DND-41 (cell line): ENCODE measurements around the gene LITAFD.

Experiments used
- ATAC-seq: fragments of 200-7000 bp; cut with Tn5 transposase; 3 replicates; pipeline ENCODE4 v1.9.1; 2021; ENCODE audit warnings: low read depth; ENCODE audit not compliant: insufficient read depth
- DNase-seq: peaks from one replicate; pipeline ENCODE4 v3.0.0-alpha.2; 2020
- H2AFZ ChIP-seq: 2 replicates; pipeline ENCODE4 v1.6.0; 2012; ENCODE audit warnings: low read depth, low read length
- H3K27ac ChIP-seq: 2 replicates; pipeline ENCODE4 v1.5.1; 2012; ENCODE audit warnings: low read length, inconsistent platforms
- H3K27me3 ChIP-seq: fragments of 200-600 bp; sonication (generic); 2 replicates; pipeline ENCODE4 v1.6.0; 2012; ENCODE audit warnings: low read length, mild to moderate bottlenecking, inconsistent platforms; ENCODE audit not compliant: insufficient read depth, poor library complexity
- H3K36me3 ChIP-seq: 2 replicates; pipeline ENCODE4 v1.5.1; 2012; ENCODE audit warnings: low read length, inconsistent platforms; ENCODE audit not compliant: insufficient read depth
- H3K4me1 ChIP-seq: 2 replicates; pipeline ENCODE4 v1.5.1; 2012; ENCODE audit warnings: mild to moderate bottlenecking, low read length; ENCODE audit not compliant: insufficient read depth
- H3K4me2 ChIP-seq: 2 replicates; pipeline ENCODE4 v1.6.0; 2012; ENCODE audit warnings: mild to moderate bottlenecking, moderate library complexity, low read length, inconsistent platforms; ENCODE audit not compliant: insufficient read depth
- H3K4me3 ChIP-seq, 2 experiments: fragments of 200-600 bp in 1 of 2; shearing (Covaris generic) in 1 of 2; 2 replicates each; pipeline ENCODE4 v1.5.1; 2012 to 2016; ENCODE audit warnings: inconsistent platforms in 2 of 2, low read length in 2 of 2, mild to moderate bottlenecking in 2 of 2, low read depth in 1 of 2, moderate library complexity in 1 of 2
- H3K79me2 ChIP-seq: 2 replicates; pipeline ENCODE4 v1.6.0; 2012; ENCODE audit warnings: low read length, inconsistent platforms; ENCODE audit not compliant: insufficient read depth
- H3K9ac ChIP-seq: 2 replicates; pipeline ENCODE4 v1.6.0; 2012; ENCODE audit warnings: low read depth, mild to moderate bottlenecking, inconsistent platforms, low read length, moderate library complexity
- H3K9me3 ChIP-seq: 2 replicates; pipeline ENCODE4 v1.5.1; 2012; ENCODE audit warnings: low read length, moderate library complexity, mild to moderate bottlenecking, inconsistent platforms; ENCODE audit not compliant: insufficient read depth, severe bottlenecking
- H4K20me1 ChIP-seq: 2 replicates; pipeline ENCODE4 v1.6.0; 2012; ENCODE audit warnings: low read length; ENCODE audit not compliant: insufficient read depth
- EZH2 ChIP-seq: IDR thresholded peaks from 3 replicates; pipeline ENCODE4 v1.6.1; 2012; ENCODE audit warnings: borderline replicate concordance, low read depth, mild to moderate bottlenecking, moderate library complexity, low read length, inconsistent platforms; ENCODE audit not compliant: severe bottlenecking
- TF ChIP-seq, protein P1 (sequence below): IDR thresholded peaks from 2 replicates; pipeline ENCODE4 v1.5.1; 2012; ENCODE audit warnings: borderline replicate concordance, low read length, moderate library complexity, mild to moderate bottlenecking; ENCODE audit not compliant: poor library complexity, severe bottlenecking; ENCODE audit errors: extremely low read depth

The LITAFD gene

DNA sequence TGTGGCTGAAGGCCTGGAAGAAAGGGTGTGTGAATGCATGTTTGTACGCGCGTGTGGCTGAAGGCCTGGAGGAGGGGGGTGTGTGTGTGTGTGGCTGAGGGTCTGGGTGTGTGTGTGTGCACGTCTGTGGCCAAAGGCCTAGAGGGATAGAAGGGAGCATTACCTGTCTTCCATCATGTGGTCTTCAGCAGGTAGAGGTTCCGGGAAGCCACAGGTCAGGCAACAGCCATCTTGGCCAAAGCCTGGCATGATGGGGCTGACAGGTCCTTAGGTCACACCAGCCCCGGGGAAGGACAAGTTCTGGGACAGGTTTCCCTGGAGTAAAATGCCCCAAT lies 5.2 kb downstream of the LITAFD start:
- Histone ChIP-seq H3K27ac (no peak overlapping the region), H3K9me3 (no peaks in the 10 kb centered on the region), H3K9ac (no peak overlapping the region), H3K36me3 (peaks cover 40% of the 10 kb centered on the region), H3K79me2 (peaks cover 3% of the 10 kb centered on the region; the same call in 1 of the 2 replicates), H3K4me1 (no peaks in the 10 kb centered on the region), H3K4me2 (no peak overlapping the region), H4K20me1 (peaks cover 39% of the 10 kb centered on the region), H3K4me3 (no peak overlapping the region), H2AFZ (no peak overlapping the region), H3K27me3 (no peaks in the 10 kb centered on the region)
- TF ChIP-seq EZH2: no peak
- TF ChIP-seq, protein P1, sequence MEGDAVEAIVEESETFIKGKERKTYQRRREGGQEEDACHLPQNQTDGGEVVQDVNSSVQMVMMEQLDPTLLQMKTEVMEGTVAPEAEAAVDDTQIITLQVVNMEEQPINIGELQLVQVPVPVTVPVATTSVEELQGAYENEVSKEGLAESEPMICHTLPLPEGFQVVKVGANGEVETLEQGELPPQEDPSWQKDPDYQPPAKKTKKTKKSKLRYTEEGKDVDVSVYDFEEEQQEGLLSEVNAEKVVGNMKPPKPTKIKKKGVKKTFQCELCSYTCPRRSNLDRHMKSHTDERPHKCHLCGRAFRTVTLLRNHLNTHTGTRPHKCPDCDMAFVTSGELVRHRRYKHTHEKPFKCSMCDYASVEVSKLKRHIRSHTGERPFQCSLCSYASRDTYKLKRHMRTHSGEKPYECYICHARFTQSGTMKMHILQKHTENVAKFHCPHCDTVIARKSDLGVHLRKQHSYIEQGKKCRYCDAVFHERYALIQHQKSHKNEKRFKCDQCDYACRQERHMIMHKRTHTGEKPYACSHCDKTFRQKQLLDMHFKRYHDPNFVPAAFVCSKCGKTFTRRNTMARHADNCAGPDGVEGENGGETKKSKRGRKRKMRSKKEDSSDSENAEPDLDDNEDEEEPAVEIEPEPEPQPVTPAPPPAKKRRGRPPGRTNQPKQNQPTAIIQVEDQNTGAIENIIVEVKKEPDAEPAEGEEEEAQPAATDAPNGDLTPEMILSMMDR: no peak
- ATAC-seq (no peak), DNase-seq (no peak)

DNA sequence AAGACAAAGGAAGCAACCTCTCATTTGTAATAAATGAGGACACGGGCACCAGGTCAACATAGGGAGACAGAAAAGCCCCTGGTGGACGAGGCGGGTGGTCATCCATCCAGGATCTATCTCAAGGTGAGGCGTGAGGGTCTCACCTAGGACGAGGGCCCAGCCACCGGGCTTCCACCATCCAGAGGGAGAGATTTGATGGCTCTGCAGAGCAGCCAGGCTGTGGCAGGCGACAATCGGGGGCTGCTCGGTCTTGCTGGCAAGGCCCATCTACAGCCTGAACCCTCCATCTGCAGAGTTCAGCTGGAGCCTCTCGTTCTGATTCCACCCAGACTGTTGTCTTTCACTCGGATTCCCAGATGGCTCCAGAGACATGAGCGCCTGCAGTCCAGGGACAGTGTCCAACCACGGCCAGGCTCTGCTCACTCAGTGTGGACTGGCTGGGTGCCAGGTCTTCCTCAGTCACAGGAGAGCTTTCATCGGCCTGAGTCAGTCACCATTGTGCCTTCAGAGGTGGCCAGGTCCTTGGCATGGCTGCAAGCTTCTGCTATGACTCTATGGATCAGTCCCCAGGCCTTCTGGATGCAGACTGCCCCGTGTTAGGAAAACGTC lies 5.9 kb downstream of the LITAFD start:
- Histone ChIP-seq H2AFZ (no peak overlapping the region), H3K27me3 (no peaks in the 10 kb centered on the region), H3K4me2 (no peak overlapping the region), H3K4me3 (no peak overlapping the region), H3K27ac (0 out of 2 replicates have a peak overlapping the region, but pooled peaks have one; percentile 12), H3K79me2 (peaks cover 3% of the 10 kb centered on the region; the same call in 1 of the 2 replicates), H3K9ac (no peak overlapping the region), H3K4me1 (no peaks in the 10 kb centered on the region), H4K20me1 (peaks cover 39% of the 10 kb centered on the region), H3K36me3 (peaks cover 47% of the 10 kb centered on the region), H3K9me3 (no peaks in the 10 kb centered on the region)
- DNase-seq: no peak
- TF ChIP-seq, protein P1: no peak
- no peak for TF ChIP-seq EZH2
- no peak for ATAC-seq

DNA sequence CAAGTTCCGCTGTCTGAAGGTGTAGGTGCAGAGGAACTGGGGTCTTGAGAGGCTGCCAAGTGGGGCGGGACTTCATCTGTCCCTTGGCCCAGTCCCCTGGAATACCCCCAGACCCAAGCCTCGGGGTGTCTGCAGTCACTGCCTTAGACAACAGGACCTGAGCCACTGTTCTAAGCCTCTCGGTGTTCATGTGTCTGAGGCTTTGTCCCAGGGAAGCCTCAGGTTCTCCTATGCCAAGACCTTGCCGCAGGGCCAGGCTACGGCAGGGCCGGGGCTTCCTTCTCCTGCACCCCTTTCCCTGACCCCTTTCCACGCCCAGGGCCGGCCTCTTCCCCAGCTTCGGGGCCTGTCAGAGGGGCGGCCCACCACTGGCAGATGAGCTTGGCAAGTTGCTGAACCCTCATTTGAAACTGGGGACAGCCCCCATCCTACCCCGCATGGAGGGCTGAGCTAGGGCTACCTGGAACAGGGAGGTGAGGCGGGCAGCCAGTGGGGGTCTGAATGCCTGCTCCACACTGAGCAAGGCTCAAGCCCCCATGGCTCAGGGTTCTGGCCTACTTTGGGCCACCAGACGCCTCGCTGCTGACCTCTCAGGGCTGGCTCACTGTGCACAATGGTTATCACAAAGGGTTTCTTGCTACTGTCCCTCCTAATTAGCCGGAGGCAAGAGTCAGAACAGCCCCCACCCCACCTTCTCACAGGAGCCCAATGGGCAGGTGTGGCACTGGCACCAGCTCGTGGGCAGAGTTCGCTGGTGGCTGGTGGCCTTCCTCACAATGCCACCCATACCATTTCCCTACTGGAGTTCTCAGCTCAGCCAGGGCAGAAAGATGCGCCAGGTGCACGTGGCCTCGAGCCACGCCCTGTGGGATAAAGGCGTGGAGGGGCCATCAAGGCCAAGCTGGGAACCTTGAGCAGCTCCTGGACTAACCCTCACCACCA lies 7.1 kb downstream of the LITAFD start:
- H3K4me2 ChIP-seq: no peak overlapping the region
- no peak overlapping the region for H3K4me3 ChIP-seq
- H2AFZ ChIP-seq: no peak overlapping the region
- H3K9ac ChIP-seq: no peak overlapping the region
- no peaks in the 10 kb centered on the region for H3K4me1 ChIP-seq
- DNase-seq (no peak), ATAC-seq (0 out of 3 replicates have a peak, but pooled peaks have one; percentile 5)
- peaks cover 44% of the 10 kb centered on the region for H4K20me1 ChIP-seq
- H3K36me3 ChIP-seq: peaks cover 58% of the 10 kb centered on the region
- H3K9me3 ChIP-seq: no peaks in the 10 kb centered on the region
- no peaks in the 10 kb centered on the region for H3K27me3 ChIP-seq
- no peak overlapping the region for H3K27ac ChIP-seq
- TF ChIP-seq EZH2: no peak
- TF ChIP-seq, protein P1: no peak
- peaks cover 3% of the 10 kb centered on the region; the same call in 1 of the 2 replicates for H3K79me2 ChIP-seq
